Esophagus squamous epithelium (tissue), 4 donors: Measurements from ENCODE around the gene CREM.

Experiments used
- POLR2A ChIP-seq, 4 donors: fragments of 450-650 bp; IDR thresholded peaks; one replicate each; pipeline ENCODE4 v1.6.1; 2017; ENCODE audit warnings: antibody characterized with exemption in 4 of 4, mild to moderate bottlenecking in 4 of 4, moderate library complexity in 3 of 4
- TF ChIP-seq, protein P1 (sequence below), 6 experiments: fragments of 450-650 bp in 4 of 6; fragments of 200-600 bp in 2 of 6; sonication (generic) in 2 of 6; IDR thresholded peaks; one replicate each; pipeline ENCODE4 v1.5.1; 2016 to 2019; ENCODE audit warnings: antibody characterized with exemption in 6 of 6, mild to moderate bottlenecking in 4 of 6, moderate library complexity in 4 of 6

DNA sequence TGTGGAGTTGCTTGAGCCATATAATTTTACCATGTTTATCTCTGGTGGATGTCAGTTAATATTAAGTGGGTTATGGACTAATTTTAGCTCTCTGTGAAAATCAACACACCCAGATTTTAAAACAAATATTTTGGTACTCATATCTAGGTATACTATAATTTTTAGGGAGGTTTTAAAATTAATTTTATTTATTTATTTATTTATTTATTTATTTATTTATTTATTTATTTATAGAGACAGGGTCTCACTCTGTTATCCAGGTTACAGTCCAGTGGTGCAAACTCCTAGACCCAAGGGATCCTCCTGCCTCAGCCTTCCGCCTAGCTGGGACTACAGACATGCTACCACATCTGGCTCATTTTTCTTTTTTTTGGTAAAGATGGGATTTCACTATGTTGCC, 7.3 kb upstream of the CREM start:
- no peak for TF ChIP-seq POLR2A (IDR thresholded peaks at IDR 0.05)
- TF ChIP-seq, protein P1, sequence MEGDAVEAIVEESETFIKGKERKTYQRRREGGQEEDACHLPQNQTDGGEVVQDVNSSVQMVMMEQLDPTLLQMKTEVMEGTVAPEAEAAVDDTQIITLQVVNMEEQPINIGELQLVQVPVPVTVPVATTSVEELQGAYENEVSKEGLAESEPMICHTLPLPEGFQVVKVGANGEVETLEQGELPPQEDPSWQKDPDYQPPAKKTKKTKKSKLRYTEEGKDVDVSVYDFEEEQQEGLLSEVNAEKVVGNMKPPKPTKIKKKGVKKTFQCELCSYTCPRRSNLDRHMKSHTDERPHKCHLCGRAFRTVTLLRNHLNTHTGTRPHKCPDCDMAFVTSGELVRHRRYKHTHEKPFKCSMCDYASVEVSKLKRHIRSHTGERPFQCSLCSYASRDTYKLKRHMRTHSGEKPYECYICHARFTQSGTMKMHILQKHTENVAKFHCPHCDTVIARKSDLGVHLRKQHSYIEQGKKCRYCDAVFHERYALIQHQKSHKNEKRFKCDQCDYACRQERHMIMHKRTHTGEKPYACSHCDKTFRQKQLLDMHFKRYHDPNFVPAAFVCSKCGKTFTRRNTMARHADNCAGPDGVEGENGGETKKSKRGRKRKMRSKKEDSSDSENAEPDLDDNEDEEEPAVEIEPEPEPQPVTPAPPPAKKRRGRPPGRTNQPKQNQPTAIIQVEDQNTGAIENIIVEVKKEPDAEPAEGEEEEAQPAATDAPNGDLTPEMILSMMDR (IDR thresholded peaks at IDR 0.05): no peak
